Natural killer cell treated with Interleukin-12 subunit alpha and Interleukin-12 subunit beta and Interleukin-15 and Interleukin-18, amount 100 ng/mL, for 72 hours (primary cell): ENCODE measurements around the gene NSMCE1. TPM values are rescaled to one million over a fixed set of nuclear protein-coding genes. Genes with fewer than 3 reads are reported as not detected.

Experiments used
- ATAC-seq, 2 donors: fragments of 150-1000 bp; cut with Tn5 transposase in 1 of 2; sonication (Bioruptor Pico), chemical (Tn5 transposase) in 1 of 2; 2 replicates each; pipeline ENCODE4 v1.10.0; 2021
- DNase-seq: peaks from one replicate; pipeline ENCODE4 v3.0.0; 2022; ENCODE audit warnings: low spot score
- H3K27ac Mint-ChIP-seq, 2 donors: 1 replicate in 1 of 2; 2 replicates in 1 of 2; pipeline ENCODE4 v1.8.0; 2022; ENCODE audit warnings: mixed read lengths in 2 of 2, mild to moderate bottlenecking in 1 of 2, moderate library complexity in 1 of 2
- H3K27me3 Mint-ChIP-seq, 2 donors: 1 replicate in 1 of 2; 2 replicates in 1 of 2; pipeline ENCODE4 v1.8.0; 2022; ENCODE audit warnings: mixed read lengths in 2 of 2
- H3K36me3 Mint-ChIP-seq: one replicate; pipeline ENCODE4 v1.8.0; 2022; ENCODE audit warnings: mixed read lengths
- H3K4me1 Mint-ChIP-seq, 2 donors: 1 replicate in 1 of 2; 2 replicates in 1 of 2; pipeline ENCODE4 v1.8.0; 2022; ENCODE audit warnings: low read depth in 2 of 2, mixed read lengths in 2 of 2, mild to moderate bottlenecking in 1 of 2
- H3K4me3 Mint-ChIP-seq: one replicate; pipeline ENCODE4 v1.8.0; 2022; ENCODE audit warnings: mixed read lengths
- H3K9me3 Mint-ChIP-seq: 2 replicates; pipeline ENCODE4 v1.8.0; 2022; ENCODE audit warnings: mixed read lengths
- total RNA-seq, 2 donors: library from RNA; stranded (reverse); gene quantifications; one replicate each; pipeline ENCODE4 v1.2.3, GENCODE V29; 2022

NSMCE1 gene
- total RNA-seq, 2 donors from 2014 or later, result 37.7 to 50.4 TPM

DNA sequence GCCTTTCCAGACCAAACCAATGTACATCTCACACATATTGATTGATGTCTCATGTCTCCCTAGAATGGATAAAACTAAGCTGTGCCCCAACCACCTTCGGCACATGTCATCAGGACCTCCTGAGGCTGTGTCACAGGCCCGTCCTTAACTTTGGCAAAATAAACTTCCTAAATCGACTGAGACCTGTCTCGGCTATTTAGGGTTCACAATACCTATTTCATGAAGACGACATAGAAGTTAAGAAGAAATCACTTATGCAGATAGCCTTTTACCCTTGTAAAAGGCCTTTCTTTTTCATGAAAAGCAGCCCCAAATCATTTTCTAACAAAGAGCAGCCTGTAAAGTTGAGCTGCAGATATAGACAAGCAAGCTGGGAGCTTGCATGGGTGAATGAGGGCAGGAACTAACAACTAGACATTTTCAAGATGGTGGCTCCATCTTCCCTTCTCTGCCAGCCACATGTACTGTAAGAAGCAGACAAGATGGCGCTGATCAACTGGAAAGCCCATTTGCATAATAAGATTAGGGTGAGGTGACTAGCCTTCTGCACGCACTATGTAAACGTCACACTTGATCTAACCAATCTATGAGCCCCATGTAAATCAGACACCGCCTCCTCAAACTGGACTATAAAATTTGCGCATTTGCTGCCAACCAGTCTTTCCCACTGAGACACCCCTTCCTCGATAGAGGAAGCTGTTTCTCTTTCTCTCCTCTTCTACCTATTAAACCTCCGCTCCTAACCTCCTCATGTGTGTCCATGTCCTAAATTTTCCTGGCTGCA lies 69.9 kb downstream of the NSMCE1 start:
- H3K27ac Mint-ChIP-seq, result no peak overlapping the region
- peaks cover 3% of the 10 kb centered on the region for H3K9me3 Mint-ChIP-seq
- ATAC-seq (no peak), DNase-seq (no peak)
- no peaks in the 10 kb centered on the region for H3K27me3 Mint-ChIP-seq
- H3K4me1 Mint-ChIP-seq, result peaks cover 37 to 44% of the 10 kb centered on the region in 2 donors
- no peak overlapping the region for H3K4me3 Mint-ChIP-seq
- no peaks in the 10 kb centered on the region for H3K36me3 Mint-ChIP-seq

GRCh38 chr16:27197004-27197403 lies 71.6 kb downstream of the NSMCE1 start:
- ATAC-seq (no peak), DNase-seq (no peak)
- Mint-ChIP-seq H3K36me3 (no peaks in the 10 kb centered on the region), H3K27ac (no peak overlapping the region), H3K9me3 (peaks cover 3% of the 10 kb centered on the region), H3K4me1 (peaks cover 29% of the 10 kb centered on the region in 2 donors), H3K4me3 (no peak overlapping the region), H3K27me3 (no peaks in the 10 kb centered on the region)

- ATAC-seq, result no peak
- no peak overlapping the region for H3K27ac Mint-ChIP-seq
- no peaks in the 10 kb centered on the region for H3K36me3 Mint-ChIP-seq
- H3K27me3 Mint-ChIP-seq, result no peaks in the 10 kb centered on the region
- DNase-seq, result no peak
- H3K9me3 Mint-ChIP-seq, result peaks cover 3% of the 10 kb centered on the region
- no peak overlapping the region for H3K4me3 Mint-ChIP-seq
- peaks cover 24 to 28% of the 10 kb centered on the region in 2 donors for H3K4me1 Mint-ChIP-seq
These were observed 72.5 kb downstream of the NSMCE1 start for GRCh38 chr16:27195941-27196595.

DNA sequence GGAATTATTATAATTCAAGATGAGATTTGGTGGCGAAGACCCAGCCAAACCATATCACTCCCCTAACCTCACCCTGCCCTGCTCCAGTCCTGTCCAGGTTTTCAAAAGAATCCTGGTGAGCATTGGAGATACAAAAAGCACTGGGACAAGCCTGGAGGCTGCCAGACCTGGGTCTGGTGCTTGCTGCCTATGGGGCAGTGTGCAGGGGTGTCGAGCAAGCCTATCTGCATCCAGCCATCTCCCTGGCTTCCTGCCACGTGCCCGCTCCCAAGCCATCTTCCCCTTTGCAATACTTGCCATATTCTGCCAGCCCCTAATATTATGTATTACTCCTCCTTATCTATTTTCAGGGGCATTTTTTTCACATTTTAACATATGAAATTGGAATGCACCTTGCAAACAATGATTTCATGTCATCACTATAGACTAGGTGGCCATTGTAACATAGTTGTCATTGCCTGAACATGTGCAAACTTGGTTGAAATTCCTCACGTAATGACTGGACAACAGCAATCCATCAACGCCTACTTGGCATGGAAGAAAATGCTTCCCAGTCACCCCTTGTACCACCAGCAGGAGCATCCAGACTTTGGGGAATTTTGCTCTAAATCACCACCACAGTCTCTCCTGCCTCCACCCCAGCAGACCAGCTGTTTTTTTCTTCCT lies 73.4 kb downstream of the NSMCE1 start:
- no peaks in the 10 kb centered on the region for H3K27me3 Mint-ChIP-seq
- no peak overlapping the region for H3K4me3 Mint-ChIP-seq
- no peak overlapping the region for H3K27ac Mint-ChIP-seq
- no peaks in the 10 kb centered on the region for H3K9me3 Mint-ChIP-seq
- ATAC-seq (no peak), DNase-seq (no peak)
- H3K4me1 Mint-ChIP-seq, result peaks cover 16 to 20% of the 10 kb centered on the region in 2 donors
- H3K36me3 Mint-ChIP-seq, result no peaks in the 10 kb centered on the region

- no peaks in the 10 kb centered on the region for H3K9me3 Mint-ChIP-seq
These were observed 75.1 kb downstream of the NSMCE1 start for GRCh38 chr16:27193300-27193990.

DNA sequence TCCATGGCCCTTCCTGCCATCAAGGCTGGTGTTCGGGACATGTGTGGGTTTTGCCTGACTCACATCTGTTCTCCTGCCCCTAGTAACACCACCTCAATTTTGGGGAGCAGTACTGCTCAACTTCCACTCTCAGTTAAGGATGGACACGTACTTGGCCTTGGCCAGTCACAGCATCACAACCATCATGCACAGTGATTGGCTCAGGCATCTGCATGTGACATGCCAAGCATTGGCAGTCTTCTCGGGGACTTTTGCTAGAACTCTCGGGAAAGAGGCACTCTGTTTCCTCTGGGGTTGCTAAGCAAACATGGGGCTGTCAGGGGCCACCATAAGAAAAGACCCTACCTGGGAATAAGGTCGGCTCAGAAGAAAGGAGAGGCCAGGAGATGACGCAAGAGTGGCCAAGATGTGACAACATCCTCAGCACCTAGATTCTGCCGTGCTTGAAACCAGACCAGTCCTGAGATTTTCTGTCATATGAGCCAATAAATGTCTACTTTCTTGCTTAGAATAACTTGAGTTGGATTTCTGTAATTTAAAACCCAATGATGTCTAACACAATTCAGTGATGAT lies 77.1 kb downstream of the NSMCE1 start:
- Mint-ChIP-seq H3K4me3 (no peak overlapping the region), H3K36me3 (no peaks in the 10 kb centered on the region), H3K27ac (no peak overlapping the region), H3K9me3 (no peaks in the 10 kb centered on the region), H3K27me3 (no peaks in the 10 kb centered on the region), H3K4me1 (no peaks in the 10 kb centered on the region)
- DNase-seq (no peak), ATAC-seq (no peak)

More at GRCh38 chr16:27193300-27193990, 75.1 kb downstream of the NSMCE1 start:
- H3K4me3 Mint-ChIP-seq, result no peak overlapping the region
- ATAC-seq, result no peak
- DNase-seq, result no peak
- H3K4me1 Mint-ChIP-seq, result peaks cover 3 to 6% of the 10 kb centered on the region in 2 donors
- no peak overlapping the region for H3K27ac Mint-ChIP-seq
- no peaks in the 10 kb centered on the region for H3K36me3 Mint-ChIP-seq
- no peaks in the 10 kb centered on the region for H3K27me3 Mint-ChIP-seq

DNA sequence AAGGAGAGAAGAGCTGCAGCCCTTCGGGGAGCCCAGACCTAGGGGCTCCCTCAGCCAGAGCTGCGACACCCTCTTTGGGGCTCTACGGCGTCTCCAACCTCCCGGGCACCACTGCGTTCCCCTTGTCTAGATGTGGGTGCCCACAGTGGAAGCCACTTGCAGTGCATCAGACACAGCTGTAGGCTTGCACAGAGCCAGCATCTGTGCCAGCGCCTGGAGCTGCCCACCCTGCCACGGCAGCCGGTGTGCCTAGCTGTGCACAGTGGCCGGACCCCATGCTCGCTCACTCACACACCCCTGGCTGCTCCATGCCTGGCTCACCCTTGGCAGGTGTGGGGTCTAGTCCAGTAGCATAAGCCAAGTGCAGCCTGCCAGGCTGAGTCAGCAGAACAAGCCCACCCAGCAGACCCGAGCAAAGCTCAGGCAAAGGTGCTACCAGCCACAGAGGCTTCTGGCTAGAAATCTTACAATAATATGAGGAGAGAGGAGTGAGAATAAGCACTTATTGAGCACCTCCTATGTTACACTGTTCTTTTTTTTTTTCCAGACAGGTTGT lies 78.2 kb downstream of the NSMCE1 start:
- H3K27ac Mint-ChIP-seq, result no peak overlapping the region
- H3K36me3 Mint-ChIP-seq, result no peaks in the 10 kb centered on the region
- DNase-seq, result no peak
- no peaks in the 10 kb centered on the region for H3K9me3 Mint-ChIP-seq
- H3K27me3 Mint-ChIP-seq, result no peaks in the 10 kb centered on the region
- peak in 1 of 2 donors; percentile 20 for ATAC-seq
- H3K4me1 Mint-ChIP-seq, result no peaks in the 10 kb centered on the region
- H3K4me3 Mint-ChIP-seq, result no peak overlapping the region

- no peak overlapping the region for H3K27ac Mint-ChIP-seq
- no peaks in the 10 kb centered on the region for H3K9me3 Mint-ChIP-seq
- H3K4me1 Mint-ChIP-seq, result no peaks in the 10 kb centered on the region
- ATAC-seq (peak; percentile 6 to 32), DNase-seq (no peak)
- H3K4me3 Mint-ChIP-seq, result no peak overlapping the region
- H3K27me3 Mint-ChIP-seq, result no peaks in the 10 kb centered on the region
- H3K36me3 Mint-ChIP-seq, result no peaks in the 10 kb centered on the region
These were observed 79.1 kb downstream of the NSMCE1 start for GRCh38 chr16:27189335-27189972.

DNA sequence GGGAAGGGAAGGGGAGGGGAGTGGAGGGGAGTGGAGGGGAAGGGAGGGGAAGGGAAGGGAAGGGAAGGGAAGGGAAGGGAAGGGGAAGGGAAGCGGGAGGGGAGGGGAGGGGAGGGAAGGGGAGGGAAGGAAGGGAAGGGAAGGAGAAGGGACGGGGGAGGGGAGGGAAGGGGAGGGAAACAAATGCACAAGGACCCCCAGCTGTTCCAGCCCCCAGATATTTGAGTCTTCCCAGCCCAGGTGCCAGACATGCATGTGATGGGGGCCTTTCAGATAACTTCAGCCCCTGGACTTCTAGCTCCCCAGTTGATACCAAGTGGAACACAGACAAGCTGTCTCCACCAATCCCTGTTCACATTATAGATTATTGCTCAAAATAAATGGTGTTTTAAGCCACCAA lies 79.9 kb downstream of the NSMCE1 start:
- no peaks in the 10 kb centered on the region for H3K9me3 Mint-ChIP-seq
- no peak overlapping the region for H3K27ac Mint-ChIP-seq
- H3K36me3 Mint-ChIP-seq, result no peaks in the 10 kb centered on the region
- no peaks in the 10 kb centered on the region for H3K4me1 Mint-ChIP-seq
- no peaks in the 10 kb centered on the region for H3K27me3 Mint-ChIP-seq
- ATAC-seq, result no peak
- DNase-seq, result no peak
- H3K4me3 Mint-ChIP-seq, result no peak overlapping the region

- H3K9me3 Mint-ChIP-seq, result no peaks in the 10 kb centered on the region
- H3K27ac Mint-ChIP-seq, result no peak overlapping the region
- no peaks in the 10 kb centered on the region for H3K4me1 Mint-ChIP-seq
These were observed 82.8 kb downstream of the NSMCE1 start for GRCh38 chr16:27185776-27186130.

DNA sequence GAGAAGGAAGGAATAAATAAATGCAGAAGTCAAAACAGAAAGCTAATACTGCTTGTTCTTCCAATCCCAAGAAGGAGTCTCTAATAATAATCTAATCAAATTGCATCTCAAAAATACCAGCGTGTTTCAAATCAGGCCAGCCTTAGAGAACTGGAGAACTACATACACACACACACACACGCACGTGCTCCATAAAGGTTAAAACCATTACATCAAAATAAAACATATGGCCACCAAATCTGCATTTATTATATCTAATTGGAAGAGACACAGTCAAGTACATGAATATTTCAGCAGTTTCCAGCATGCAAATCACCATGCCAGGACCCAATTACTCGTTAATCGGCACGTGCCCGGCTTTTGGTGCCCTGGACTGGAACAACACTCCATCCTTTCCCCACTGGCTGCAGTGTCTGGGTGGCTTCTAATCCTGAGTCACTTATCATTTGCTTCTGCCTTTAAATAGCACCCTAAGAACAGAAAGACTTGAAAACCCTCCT lies 85.6 kb downstream of the NSMCE1 start:
- Mint-ChIP-seq H3K4me3 (no peak overlapping the region), H3K4me1 (peaks cover 10 to 14% of the 10 kb centered on the region in 2 donors), H3K27me3 (no peaks in the 10 kb centered on the region), H3K36me3 (no peaks in the 10 kb centered on the region), H3K9me3 (no peaks in the 10 kb centered on the region), H3K27ac (peak overlapping the region in 1 of 2 donors; percentile 8)
- no peak for DNase-seq
- ATAC-seq, result no peak

More at GRCh38 chr16:27185776-27186130, 82.8 kb downstream of the NSMCE1 start:
- Mint-ChIP-seq H3K36me3 (no peaks in the 10 kb centered on the region), H3K4me3 (no peak overlapping the region), H3K27me3 (no peaks in the 10 kb centered on the region)
- ATAC-seq (no peak), DNase-seq (no peak)

GRCh38 chr16:27181019-27181790 lies 87.4 kb downstream of the NSMCE1 start:
- Mint-ChIP-seq H3K4me1 (peaks cover 10 to 14% of the 10 kb centered on the region in 2 donors), H3K27me3 (no peaks in the 10 kb centered on the region), H3K27ac (peak overlapping the region in 1 of 2 donors; percentile 13), H3K9me3 (no peaks in the 10 kb centered on the region), H3K36me3 (no peaks in the 10 kb centered on the region), H3K4me3 (no peak overlapping the region)
- DNase-seq (no peak), ATAC-seq (no peak)
